HUES64 (cell line): Measurements from ENCODE around the gene FZD4.
"Not testable (repeated sequence)": the region's sequence is repeated elsewhere in the genome, so short reads cannot be mapped to it uniquely, and the experiment has no call there.

Experiments used
- H3K27ac ChIP-seq: 2 replicates; pipeline ENCODE4 v1.7.0; 2013; ENCODE audit warnings: low read depth, low read length, inconsistent platforms
- H3K27me3 ChIP-seq: 2 replicates; pipeline ENCODE4 v1.6.1; 2013; ENCODE audit warnings: mild to moderate bottlenecking, low read length; ENCODE audit not compliant: insufficient read depth
- H3K36me3 ChIP-seq: 2 replicates; pipeline ENCODE4 v1.6.1; 2013; ENCODE audit warnings: mild to moderate bottlenecking, low read length; ENCODE audit not compliant: insufficient read depth
- H3K4me1 ChIP-seq: 2 replicates; pipeline ENCODE4 v1.6.1; 2013; ENCODE audit warnings: mild to moderate bottlenecking, low read length, moderate library complexity; ENCODE audit not compliant: insufficient read depth
- H3K4me3 ChIP-seq: 2 replicates; pipeline ENCODE4 v1.5.1; 2013; ENCODE audit warnings: mild to moderate bottlenecking, low read length, moderate library complexity
- H3K9ac ChIP-seq: 2 replicates; pipeline ENCODE4 v1.6.1; 2013; ENCODE audit warnings: mild to moderate bottlenecking, low read depth, low read length
- H3K9me3 ChIP-seq: 2 replicates; pipeline ENCODE4 v1.6.1; 2013; ENCODE audit warnings: low read depth, low read length; ENCODE audit not compliant: insufficient read depth
- WGBS: fragments of 150-250, 120-280 bp; methylation state at CpG from one replicate; pipeline ENCODE4 v1.1.7; 2013; ENCODE audit warnings: missing lambda C conversion rate; 5-methylcytosine and 5-hydroxymethylcytosine counted together

Gene FZD4

DNA sequence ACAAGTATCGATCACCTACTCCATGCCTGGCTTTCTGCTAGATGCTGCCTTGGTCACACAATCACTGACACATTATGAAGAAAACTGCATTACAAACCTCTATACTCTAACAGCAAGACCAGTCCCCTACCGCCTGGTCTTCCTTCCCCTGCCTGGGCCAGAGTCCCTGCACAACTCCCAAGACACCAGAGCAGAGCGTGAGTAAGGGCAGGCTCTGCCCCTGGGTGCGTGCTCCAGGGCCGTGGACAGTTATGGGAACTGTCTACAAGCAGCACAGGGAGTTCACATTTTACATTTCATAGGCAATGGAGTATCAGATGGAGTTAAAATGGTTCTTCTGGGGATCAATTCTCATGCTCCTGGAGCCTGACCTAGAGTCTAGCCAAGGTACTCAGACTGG lies 6.5 kb downstream of the FZD4 start:
- peaks cover 12% of the 10 kb centered on the region; the same call in 1 of the 2 replicates for H3K4me1 ChIP-seq
- peaks cover 1% of the 10 kb centered on the region; the same call in 1 of the 2 replicates for H3K27me3 ChIP-seq
- no peaks in the 10 kb centered on the region for H3K9me3 ChIP-seq
- WGBS: 96% methylated on average over 5 of the region's 5 CpGs
- no peak overlapping the region for H3K27ac ChIP-seq
- H3K9ac ChIP-seq: no peak overlapping the region
- no peak overlapping the region for H3K4me3 ChIP-seq
- H3K36me3 ChIP-seq: peaks cover 15% of the 10 kb centered on the region

DNA sequence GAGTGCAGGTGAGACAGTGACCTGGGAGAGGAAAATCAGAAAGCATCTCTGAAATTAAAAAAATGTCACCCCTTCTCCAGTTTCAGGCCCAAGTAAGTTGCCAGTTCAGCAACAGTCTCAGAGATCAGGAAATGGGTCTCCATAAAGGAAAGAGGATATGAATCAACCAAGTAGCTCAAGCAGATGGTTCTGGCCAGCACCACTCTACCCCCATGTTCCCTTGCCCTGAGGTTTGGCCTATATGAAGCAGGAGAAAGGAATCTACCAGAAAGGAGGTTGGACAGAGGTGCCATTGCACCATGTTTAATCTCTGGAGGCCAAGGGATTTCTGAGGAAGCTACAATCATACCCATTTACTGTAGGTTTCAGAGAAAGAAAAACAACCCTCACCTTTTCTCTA lies 7.7 kb downstream of the FZD4 start:
- H3K36me3 ChIP-seq: peaks cover 15% of the 10 kb centered on the region
- H3K27ac ChIP-seq: no peak overlapping the region
- no peaks in the 10 kb centered on the region for H3K27me3 ChIP-seq
- H3K9me3 ChIP-seq: no peaks in the 10 kb centered on the region
- no peak overlapping the region for H3K9ac ChIP-seq
- H3K4me3 ChIP-seq: no peak overlapping the region
- H3K4me1 ChIP-seq: peaks cover 5% of the 10 kb centered on the region; the same call in 1 of the 2 replicates

DNA sequence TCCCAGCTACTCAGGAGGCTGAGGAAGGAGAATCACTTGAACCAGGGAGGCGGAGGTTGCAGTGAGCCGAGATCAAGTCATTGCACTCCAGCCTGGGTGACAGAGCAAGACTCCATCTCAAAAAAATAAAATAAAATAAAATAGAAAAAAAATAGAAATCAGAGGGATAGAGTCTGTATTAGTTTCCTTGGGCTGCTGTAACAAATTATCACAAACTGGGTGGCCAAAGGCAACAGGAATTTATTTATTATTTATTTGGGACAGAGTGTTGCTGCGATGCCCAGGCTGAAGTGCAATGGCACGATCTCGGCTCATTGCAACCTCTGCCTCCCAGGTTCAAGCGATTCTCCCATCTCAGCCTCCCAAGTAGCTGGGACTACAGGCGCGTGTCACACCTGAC lies 11.7 kb downstream of the FZD4 start:
- not testable (repeated sequence) for H3K9ac ChIP-seq, H3K9me3 ChIP-seq, H3K27me3 ChIP-seq, H3K27ac ChIP-seq, H3K4me3 ChIP-seq, H3K36me3 ChIP-seq
- 97% methylated on average over 8 of the region's 8 CpGs for WGBS
- peaks cover 23% of the 10 kb centered on the region for H3K4me1 ChIP-seq

DNA sequence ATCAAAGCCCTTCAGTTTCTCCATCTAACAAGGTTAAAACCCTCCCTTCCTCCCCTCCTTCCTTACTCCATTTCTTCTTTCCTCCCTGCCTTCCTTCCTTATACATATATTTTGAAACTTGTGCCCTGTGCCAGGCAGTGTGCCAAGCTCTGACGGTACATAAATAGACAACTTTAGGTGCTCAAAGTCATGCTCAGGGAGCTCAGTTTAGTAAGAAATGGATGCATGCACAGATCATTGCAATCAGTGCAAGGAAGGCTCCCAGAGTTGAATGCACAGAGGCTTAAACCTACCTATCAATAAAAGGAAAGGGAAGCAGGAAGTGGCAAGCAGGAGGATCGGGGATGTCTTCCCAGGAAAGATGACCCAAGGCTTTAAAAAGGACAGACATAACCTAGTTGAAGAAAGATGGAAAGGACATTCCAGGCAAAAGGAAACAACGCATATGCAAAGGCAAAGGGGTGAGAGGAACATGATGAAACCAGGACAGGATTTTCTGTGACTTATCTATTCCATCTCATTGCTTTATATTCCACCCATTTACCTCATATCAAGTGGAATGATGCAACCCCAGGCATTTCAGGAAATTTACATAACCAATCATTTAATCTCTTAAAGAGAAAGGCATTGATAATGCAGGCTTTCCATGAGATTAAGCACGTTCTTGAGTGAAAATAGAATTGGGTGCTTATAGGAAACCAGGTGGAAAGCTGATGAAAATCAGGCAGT lies 13.2 kb downstream of the FZD4 start:
- Histone ChIP-seq H3K27me3 (no peaks in the 10 kb centered on the region), H3K9ac (no peak overlapping the region), H3K4me3 (no peak overlapping the region), H3K9me3 (no peaks in the 10 kb centered on the region), H3K4me1 (peaks cover 23% of the 10 kb centered on the region), H3K27ac (no peak overlapping the region), H3K36me3 (no peaks in the 10 kb centered on the region)
- WGBS: 88% methylated on average over 4 of the region's 4 CpGs

DNA sequence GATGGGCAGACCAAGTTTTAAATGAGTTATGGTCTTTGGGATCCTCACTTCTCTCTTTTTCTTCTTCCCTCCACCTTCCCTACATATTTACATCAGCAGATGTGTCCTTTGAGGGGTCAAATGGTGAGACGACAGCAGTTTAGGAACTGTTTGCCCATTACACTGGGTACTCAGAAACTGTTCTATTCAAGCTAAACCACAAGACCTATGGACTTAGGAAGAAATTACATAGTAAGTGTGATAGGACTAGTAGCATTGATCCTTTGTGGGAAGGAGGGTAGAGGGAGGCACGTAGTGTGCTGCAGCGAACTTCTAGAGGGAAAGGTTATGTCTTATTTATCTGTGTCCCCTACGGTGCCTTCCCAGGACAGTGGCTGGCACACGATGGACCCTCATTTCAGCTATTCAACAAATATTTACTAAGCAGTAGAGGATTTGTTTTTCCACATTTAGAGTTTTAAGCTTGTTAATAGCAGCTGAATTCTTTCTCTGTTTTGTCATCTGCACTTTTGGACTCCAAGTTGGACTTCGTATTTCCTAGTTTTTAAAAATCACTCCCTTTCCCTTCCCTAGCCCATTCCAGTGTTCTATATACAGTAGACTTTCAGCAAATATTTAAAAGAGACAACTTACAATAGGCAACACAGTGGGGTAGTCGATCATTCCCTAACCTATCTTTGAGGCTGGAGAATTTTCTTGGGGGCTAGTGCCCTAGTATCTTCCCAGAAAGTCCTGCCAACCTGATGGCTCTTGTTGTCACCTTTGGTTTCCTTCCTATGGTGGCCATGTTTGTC lies 13.9 kb downstream of the FZD4 start:
- H3K4me1 ChIP-seq: peaks cover 23% of the 10 kb centered on the region

DNA sequence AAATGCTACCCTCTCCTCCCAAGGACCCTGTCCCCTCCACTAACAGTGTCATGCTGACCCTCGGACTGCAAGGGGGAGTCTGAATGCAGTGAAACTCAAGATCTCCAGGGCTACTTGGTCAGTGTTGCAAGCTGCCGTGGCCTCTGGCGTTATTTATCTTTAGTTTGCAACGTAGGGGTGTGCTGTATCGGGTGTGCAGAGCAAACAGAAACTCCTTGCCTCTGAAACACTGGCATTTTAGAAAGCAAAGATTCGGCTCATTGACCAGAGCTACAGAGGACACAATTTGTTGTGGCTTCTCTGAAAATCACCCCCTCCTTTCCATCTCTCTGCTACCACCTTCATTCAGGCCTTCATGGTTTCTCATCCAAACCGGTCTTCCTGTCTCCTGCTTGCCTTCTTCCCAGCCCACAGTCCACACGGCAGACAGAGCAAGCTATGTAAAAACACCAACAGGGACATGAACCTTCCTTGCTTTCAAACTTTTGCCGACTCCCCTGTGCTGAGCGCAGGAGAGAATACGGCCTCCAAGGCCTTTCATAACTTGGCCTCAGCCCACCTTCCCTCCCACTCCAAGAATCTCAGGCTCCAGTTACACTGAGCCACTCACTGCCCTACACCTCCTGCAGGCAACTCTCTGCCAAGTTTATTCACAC lies 14.9 kb downstream of the FZD4 start:
- no peaks in the 10 kb centered on the region for H3K36me3 ChIP-seq
- H3K4me3 ChIP-seq: no peak overlapping the region
- H3K9me3 ChIP-seq: no peaks in the 10 kb centered on the region
- H3K27me3 ChIP-seq: no peaks in the 10 kb centered on the region
- no peak overlapping the region for H3K9ac ChIP-seq
- H3K27ac ChIP-seq: no peak overlapping the region
- peaks cover 23% of the 10 kb centered on the region for H3K4me1 ChIP-seq
- 65% methylated on average over 11 of the region's 11 CpGs for WGBS

More for the DNA sequence above, 13.9 kb downstream of the FZD4 start:
- WGBS: 92% methylated on average over 6 of the region's 7 CpGs
- H3K4me3 ChIP-seq: no peak overlapping the region
- no peaks in the 10 kb centered on the region for H3K27me3 ChIP-seq
- H3K9ac ChIP-seq: no peak overlapping the region
- no peaks in the 10 kb centered on the region for H3K9me3 ChIP-seq
- no peaks in the 10 kb centered on the region for H3K36me3 ChIP-seq
- no peak overlapping the region for H3K27ac ChIP-seq

DNA sequence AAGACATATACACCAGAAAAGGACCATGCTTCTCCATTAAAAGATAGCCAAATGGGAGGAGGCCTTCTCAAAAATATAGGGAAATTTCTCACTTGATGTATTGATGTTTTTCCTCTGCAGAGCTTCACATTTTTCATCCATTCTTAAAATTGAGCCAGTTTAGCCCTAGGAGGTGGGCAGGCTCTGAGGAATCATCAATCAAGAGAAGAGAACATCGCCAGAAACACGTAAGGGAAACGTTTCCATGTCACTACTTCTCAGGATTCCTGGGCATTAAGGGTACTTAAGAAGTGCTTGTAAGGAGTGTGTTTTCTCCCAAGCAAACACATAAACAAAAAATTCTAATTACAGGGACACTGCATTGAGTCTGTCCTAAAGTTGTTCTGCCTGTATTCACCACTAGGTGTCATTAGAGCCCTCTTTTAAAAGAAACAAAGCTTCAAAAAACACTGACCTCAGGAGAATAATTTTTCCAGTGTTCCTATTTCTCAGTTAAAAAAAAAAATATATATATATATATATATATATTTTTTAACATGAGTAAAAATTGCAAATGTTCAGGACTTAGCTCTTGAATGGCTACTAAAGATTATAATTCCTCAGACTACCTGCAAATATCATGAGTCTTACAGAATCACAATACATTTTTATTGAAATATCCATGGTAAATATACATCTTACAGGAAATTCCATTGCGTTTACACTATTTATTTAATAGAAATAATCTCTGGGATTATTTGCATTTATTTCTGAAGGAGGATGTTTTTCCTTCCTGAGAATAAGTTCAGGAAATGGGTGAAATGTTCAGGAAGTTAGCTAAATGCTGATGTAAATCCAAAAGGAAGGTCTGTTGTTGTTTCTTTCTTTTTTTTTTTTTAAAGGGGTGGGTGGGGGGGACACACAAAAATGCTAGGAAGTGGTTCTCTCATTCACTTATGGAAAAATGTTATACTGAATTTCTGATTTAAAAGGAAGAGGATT lies 16.0 kb downstream of the FZD4 start:
- Histone ChIP-seq H3K27me3 (no peaks in the 10 kb centered on the region), H3K4me3 (no peak overlapping the region), H3K9me3 (no peaks in the 10 kb centered on the region), H3K4me1 (peaks cover 30% of the 10 kb centered on the region), H3K9ac (no peak overlapping the region), H3K36me3 (no peaks in the 10 kb centered on the region), H3K27ac (no peak overlapping the region)
- WGBS: 0% methylated on average over 2 of the region's 4 CpGs

DNA sequence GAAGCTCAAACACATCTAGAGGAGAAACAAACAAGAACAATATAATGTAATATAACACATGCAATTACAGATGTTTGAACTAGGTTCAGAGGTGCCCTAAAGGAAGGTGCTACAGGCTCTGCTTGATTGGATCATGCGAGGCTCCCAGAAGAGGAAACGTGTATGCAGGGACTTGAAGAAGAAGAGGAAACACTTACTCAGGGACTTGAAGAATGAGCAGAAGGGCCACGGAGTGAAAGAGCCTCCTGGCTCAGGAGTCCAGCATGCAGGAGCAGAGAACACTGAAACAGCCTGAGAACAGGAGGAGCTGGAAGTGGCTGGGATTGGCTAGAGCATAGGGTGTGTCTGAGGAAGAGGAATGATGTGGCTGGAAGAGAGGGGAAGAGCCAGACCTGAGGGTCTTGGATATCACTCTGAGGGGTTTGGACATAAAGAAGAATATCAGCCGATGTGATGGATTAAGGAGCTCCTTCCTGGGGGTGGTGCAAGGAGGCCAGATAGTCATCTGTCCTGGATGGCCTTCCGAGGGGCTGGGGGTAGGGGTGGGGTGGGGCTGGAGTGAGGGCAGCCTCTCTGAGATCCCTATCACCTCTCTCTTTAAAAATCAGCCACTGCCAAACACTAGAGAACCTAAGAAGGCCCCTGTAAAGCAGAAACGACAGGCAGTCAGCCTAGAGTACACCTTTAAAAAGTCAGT lies 16.8 kb downstream of the FZD4 start:
- 76% methylated on average over 5 of the region's 6 CpGs for WGBS
- Histone ChIP-seq H3K4me3 (no peak overlapping the region), H3K36me3 (no peaks in the 10 kb centered on the region), H3K9ac (no peak overlapping the region), H3K9me3 (no peaks in the 10 kb centered on the region), H3K27me3 (no peaks in the 10 kb centered on the region), H3K27ac (no peak overlapping the region), H3K4me1 (peaks cover 38% of the 10 kb centered on the region)

DNA sequence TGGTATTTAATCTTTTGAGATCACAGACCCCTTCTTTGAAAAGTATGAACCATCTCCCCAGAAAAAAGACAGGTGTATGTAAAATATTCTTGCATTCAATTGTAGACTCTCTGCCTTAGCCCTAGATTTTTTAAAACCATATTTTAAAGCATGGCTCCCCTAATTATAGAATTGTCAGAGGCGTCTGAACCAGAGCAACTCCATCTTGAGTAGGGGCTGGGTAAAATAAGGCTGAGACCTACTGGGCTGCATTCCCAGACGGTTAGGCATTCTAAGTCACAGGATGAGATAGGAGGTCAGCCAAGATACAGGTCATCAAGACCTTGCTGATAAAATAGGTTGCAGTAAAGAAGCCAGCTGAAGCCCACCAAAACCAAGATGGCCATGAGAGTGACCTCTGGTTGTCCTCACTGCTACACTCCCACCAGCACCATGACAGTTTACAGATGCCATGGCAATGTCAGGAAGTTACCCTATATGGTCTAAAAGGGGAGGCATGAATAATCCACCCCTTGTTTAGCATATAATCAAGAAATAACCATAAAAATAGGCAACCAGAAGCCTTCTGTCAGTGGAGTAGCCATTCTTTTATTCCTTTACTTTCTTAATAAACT lies 17.9 kb downstream of the FZD4 start:
- H3K4me1 ChIP-seq: peaks cover 42% of the 10 kb centered on the region
- H3K27me3 ChIP-seq, H3K36me3 ChIP-seq, H3K4me3 ChIP-seq, H3K27ac ChIP-seq, H3K9ac ChIP-seq, H3K9me3 ChIP-seq: not testable (repeated sequence)
- 88% methylated on average over 2 of the region's 2 CpGs for WGBS
